Activated T-cell treated with anti-CD3 and anti-CD28 coated beads for 48 hours (primary cell): Measurements from ENCODE around the gene APLN.

Experiments
- DNase-seq: peaks from one replicate; pipeline ENCODE4 v3.0.0-alpha.2; 2020; ENCODE audit warnings: low read depth

The APLN gene

GRCh38 chrX:129641469-129641868 is 13.3 kb downstream of the APLN start:
- no peak for DNase-seq

GRCh38 chrX:129640737-129641136 is 14.0 kb downstream of the APLN start:
- no peak for DNase-seq

- DNase-seq = no peak
Measured at GRCh38 chrX:129638917-129639316, 15.8 kb downstream of the APLN start.

GRCh38 chrX:129637217-129638109 is 17.3 kb downstream of the APLN start:
- peak; percentile 55 for DNase-seq

DNA sequence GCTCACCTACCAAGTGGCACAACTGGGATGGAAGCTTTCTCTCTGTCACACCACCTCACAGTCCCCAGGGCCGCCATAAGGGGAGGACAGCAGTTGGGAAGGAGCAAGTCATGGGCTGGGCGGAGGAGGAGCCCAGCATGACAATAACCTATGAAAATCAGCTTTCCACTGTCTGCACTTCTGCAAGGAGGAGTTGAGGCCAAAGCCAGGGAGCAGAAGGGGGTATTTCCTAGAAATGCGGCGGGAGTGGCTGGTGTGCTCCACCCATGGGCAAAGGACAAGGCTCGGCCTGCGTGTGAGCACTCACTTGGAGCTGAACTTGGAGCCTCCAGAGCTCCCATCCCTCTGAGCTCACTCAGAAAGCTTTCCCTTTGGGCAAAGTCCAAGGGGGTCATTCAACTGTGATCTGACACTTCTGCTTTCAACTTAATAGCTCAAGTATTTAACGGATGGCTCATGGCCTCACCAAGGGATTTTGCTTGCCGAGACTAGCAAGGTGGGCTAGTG is 18.5 kb downstream of the APLN start:
- DNase-seq = no peak

- no peak for DNase-seq
Measured at GRCh38 chrX:129634541-129634940, 20.2 kb downstream of the APLN start.

DNA sequence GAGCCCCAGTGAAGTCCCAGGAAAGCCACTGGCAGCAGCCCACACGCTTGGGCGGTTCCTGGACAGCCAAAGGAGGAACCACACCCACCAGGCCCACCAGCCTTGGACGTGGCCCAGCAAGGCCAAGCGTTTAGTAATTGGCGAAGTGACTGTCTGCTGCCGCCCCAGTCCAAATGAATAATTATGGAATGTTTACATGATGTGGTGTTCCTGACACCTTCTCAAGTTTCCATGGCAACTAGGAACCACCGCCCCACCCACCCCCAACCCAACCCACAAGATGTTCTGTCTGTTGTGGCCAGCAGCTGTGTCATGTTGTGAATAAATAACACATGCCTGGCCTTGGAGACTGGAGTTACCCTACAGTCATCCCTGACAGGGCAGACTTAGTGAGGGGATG is 22.3 kb downstream of the APLN start:
- no peak for DNase-seq

GRCh38 chrX:129631849-129632248 is 22.9 kb downstream of the APLN start:
- DNase-seq = no peak

DNA sequence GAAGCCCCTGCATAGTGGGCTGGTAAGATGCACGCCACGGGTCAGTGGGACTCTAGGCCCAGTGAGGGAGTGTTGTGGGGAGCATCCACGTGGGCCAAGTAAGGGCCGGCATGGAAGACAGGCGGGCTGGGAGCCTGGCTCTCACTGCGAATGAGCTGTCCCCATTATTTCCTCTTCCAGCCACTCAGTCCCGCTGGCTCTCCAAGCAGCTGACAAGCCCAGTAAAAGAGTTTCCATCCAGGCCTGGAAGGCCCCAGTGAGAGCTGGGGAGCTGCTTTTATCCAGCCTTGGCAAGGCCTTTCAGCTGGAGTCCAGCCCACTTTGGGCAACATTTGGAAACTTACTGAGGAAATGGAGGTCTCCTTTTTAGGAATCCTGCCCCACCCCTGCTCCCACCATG is 24.9 kb downstream of the APLN start:
- no peak for DNase-seq

DNA sequence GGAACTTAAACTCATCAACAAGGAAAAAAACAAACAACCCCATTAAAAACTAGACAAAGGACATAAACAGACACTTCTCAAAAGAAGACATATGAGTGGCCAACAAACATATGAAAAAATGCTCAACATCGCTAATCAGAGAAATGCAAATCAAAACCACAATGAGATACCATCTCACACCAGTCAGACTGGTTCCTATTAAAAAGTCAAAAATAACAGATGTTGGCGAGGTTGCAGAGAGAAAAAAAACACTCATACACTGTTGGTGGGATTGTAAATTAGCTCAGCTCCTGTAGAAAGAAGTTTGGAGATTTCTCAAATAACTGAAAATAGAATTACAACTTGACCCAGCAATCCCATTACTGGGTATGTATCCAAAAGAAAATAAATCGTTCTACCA is 28.7 kb downstream of the APLN start:
- DNase-seq = no peak

GRCh38 chrX:129622757-129623301 is 31.9 kb downstream of the APLN start:
- no peak for DNase-seq

DNA sequence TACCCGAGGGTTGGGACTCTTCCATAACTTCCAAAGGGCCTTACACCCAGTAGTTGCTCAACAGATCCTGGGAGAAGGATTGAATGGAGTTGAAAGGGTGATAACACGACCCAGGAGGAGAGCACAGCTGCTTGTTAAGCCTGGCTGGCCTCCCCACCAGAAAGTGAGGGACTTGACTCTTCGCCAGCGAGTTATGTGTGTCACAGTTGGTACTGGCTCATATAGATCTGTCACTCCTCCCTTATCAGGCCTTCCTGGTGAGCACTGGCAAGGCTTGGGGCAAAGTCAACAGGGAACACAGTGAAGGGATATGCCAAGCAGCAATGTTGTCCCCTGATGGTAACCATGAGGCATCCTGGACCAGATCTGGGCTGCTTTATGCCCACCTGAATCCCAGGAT is 35.8 kb downstream of the APLN start:
- DNase-seq = no peak

DNA sequence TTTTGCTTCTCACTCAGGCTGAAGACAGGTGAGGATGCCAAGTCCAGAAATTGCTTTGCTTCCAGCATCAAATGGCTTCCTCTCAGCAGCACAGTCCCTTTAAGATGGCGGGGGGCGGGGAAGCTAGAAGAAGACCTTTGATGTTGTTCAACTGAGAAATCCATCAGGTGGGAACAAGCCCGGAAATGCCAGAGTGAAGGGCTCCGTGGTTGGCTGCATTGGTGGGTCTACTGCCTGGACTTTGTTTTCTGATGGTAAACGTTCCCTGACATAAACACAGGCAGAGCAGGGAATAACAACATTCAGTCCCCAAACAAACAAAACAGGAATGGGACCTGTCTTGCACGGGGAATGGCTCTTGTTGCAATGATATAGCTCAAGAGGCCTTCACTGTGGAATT is 37.3 kb downstream of the APLN start:
- no peak for DNase-seq

GRCh38 chrX:129614481-129615255 is 40.1 kb downstream of the APLN start:
- DNase-seq = no peak

DNA sequence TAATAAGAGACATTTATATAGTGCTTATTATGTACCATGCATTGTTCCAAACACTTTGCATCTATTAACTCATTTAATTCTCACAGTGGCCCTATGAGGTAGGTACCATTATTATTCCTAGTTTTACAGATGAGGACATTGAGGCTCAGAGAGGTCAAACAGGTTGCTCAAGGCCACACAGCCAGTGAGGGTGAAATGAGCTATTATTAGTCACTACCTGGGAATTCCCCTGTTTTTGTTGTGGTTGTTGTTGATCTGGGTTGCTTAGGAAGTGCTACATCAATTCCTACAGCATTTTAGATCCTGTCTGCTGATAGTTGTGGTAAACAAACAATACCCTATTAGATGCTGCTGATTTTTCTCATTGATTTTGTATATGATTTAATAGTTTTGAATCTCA is 41.2 kb downstream of the APLN start:
- DNase-seq = no peak

DNA sequence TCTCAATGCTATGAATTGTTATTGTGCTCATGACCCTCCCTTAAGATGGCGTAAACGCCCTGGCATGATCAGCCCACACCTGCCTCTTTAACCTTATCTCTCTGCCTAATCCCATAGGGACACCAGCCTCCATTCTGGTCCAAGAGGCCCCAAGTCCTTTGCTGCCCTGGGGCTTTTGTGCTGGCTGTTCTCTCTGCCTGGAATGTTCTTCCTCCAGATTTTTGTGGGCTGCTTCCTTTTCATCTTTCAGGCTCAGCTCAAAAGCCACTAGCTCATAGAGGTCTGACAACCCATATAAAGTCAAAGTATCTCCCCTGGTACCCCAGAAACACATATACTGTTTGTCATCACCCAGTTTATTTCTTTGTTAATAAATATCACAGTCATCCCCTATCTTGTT is 42.4 kb downstream of the APLN start:
- no peak for DNase-seq

GRCh38 chrX:129609395-129609794 is 45.4 kb downstream of the APLN start:
- no peak for DNase-seq

DNA sequence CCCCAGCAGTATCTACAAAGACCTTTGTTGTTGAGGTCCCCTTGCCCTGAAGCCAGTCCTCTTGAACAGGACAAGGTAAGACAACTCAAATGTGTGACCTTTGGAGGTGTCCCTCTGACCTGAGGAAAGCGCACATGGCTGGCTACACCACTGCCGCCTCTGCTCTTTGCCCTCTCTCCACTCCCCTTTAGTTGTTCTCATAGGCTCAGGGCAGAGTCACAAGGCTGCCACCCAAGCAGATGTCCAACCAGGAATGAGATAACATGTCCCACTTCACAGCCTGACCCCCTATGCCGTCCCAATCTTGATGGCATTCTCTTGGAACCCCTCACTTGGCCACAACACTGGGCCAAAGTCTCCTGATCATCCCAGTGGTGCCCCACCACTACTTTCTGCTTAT is 46.3 kb downstream of the APLN start:
- DNase-seq = no peak

- DNase-seq = peak; percentile 21
Measured at GRCh38 chrX:129606918-129607317, 47.8 kb downstream of the APLN start.

GRCh38 chrX:129600981-129601424 is 53.8 kb downstream of the APLN start:
- DNase-seq = no peak

DNA sequence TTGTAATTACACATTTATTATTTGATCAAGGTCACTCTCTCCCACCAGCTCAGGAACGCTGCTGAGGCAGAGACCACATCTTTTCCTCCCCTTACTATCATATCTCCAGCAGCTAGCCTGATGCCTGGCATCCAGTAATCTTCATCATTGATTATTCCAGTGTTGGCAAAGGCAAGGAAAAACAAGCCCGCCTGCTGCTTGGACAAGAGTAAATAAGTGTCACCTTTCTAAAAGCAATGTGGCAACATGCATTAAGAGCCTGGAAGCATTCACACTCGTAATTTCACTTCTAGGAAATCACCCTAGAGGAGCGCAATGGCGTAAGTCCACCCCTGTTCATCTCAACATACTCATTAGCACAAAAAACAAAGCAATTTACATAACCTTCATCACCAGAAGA is 54.8 kb downstream of the APLN start:
- no peak for DNase-seq

- no peak for DNase-seq
Measured at GRCh38 chrX:129599499-129599898, 55.3 kb downstream of the APLN start.

GRCh38 chrX:129597905-129598304 is 56.9 kb downstream of the APLN start:
- DNase-seq = no peak
